CD4-positive, alpha-beta T cell treated with Interleukin-17A for 1 hour (primary cell): ENCODE measurements around the gene HOXD8.

Experiments used
- DNase-seq: peaks from one replicate; pipeline ENCODE4 v3.0.0-alpha.2; 2020

The HOXD8 gene

GRCh38 chr2:176103742-176104315 is 25.7 kb upstream of the HOXD8 start:
- no peak for DNase-seq

GRCh38 chr2:176104316-176105077 is 25.0 kb upstream of the HOXD8 start:
- DNase-seq: no peak

GRCh38 chr2:176105078-176105729 is 24.3 kb upstream of the HOXD8 start:
- DNase-seq: no peak

- no peak for DNase-seq
These were observed 23.6 kb upstream of the HOXD8 start for GRCh38 chr2:176105730-176106580.

GRCh38 chr2:176106581-176107539 is 22.6 kb upstream of the HOXD8 start, which contains the start of gene HOXD11:
Gene HOXD11, plus strand, starts transcription at chr2:176107280. Its CDS starts 76 bp downstream, at chr2:176107356.
- no peak for DNase-seq

- no peak for DNase-seq
These were observed 21.7 kb upstream of the HOXD8 start for GRCh38 chr2:176107731-176108181.

- DNase-seq: no peak
These were observed 20.2 kb upstream of the HOXD8 start for GRCh38 chr2:176109192-176109901.

GRCh38 chr2:176109946-176110345 is 19.6 kb upstream of the HOXD8 start:
- no peak for DNase-seq

- no peak for DNase-seq
These were observed 18.8 kb upstream of the HOXD8 start for GRCh38 chr2:176110415-176111308.

GRCh38 chr2:176111309-176111663 is 18.2 kb upstream of the HOXD8 start:
- DNase-seq: no peak

GRCh38 chr2:176111846-176112374 is 17.6 kb upstream of the HOXD8 start:
- no peak for DNase-seq

- no peak for DNase-seq
These were observed 16.9 kb upstream of the HOXD8 start for GRCh38 chr2:176112375-176113302.

GRCh38 chr2:176114120-176114929 is 15.2 kb upstream of the HOXD8 start:
- DNase-seq: no peak

- no peak for DNase-seq
These were observed 14.4 kb upstream of the HOXD8 start for GRCh38 chr2:176114930-176115625.

- no peak for DNase-seq
These were observed 13.4 kb upstream of the HOXD8 start, which contains the start of gene HOXD10 for GRCh38 chr2:176115883-176116813. Gene HOXD10, plus strand, starts transcription at chr2:176116778. Its CDS starts 56 bp downstream, at chr2:176116834.
